ENCODE results near the gene RUNX3. TPM values are rescaled to one million over a fixed set of nuclear protein-coding genes. Genes with fewer than 3 reads are reported as not detected.
"Not testable (repeated sequence)": the region's sequence is repeated elsewhere in the genome, so short reads cannot be mapped to it uniquely, and the experiment has no call there.

Gene RUNX3
- total RNA-seq (2014; rRNA removed; shearing (Covaris generic)) = 1.3 and 3.5 TPM in 2 replicates

DNA sequence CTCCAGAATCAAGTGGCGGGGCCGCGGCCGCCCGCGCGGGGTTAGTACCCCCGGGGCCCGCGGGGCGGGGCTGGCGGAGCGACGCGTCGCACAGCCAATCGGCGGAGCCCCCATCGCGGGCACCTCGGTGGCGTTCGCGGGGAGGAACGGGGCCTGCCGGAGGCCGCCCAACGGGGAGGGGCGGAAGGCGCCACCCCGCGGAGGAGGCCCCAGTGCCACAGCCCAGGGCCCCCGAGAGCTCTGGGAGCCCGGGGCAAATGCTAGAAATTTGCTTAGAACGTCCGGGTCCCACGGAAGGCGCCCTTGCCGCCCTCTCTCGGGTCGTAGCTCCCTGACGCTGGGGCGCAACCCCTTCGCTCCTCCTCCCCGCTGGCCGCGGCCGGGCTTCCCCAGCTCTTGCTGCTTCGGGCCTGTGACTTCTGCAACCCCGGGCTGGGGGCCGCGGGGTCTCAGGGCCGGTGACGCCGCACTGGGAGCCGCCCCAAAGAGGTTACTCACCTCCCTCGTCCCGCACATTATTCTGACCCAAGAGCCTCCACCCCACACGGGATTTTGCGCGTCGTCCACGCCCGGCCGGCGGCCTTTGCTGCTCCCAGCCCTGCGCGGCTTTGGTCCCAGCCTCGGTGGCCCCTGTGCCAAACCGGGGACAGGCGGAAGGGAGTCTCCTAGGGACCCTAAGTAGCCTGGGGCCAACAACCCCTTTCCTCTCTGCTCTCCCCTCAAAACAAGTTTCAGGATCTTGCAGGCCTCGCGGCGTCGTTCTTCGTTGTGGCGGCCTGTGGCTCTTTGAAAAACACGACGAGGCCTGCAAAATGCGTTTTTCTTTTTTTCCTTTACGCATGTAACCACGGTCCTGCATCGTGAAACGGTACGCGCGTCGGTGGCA is at the start of gene RUNX3:
TSS of gene RUNX3 (minus strand) at position 17 of the 886 bp plus-strand sequence. CDS start 408 bp downstream, outside the sequence.
- peak; percentile 98 for DNase-seq
- Histone ChIP-seq H3K4me3 (ENCODE audit: insufficient read depth, low read depth, low read length) (peak within 1 kb of the TSS; percentile 55), H3K36me3 (replicated peaks; ENCODE audit: control insufficient read depth, insufficient read depth, low read length) (no peaks in the 10 kb centered on the region), H3K27me3 (ENCODE audit: control insufficient read depth, insufficient read depth, low read length) (peaks cover 91% of the 10 kb centered on the region)

DNA sequence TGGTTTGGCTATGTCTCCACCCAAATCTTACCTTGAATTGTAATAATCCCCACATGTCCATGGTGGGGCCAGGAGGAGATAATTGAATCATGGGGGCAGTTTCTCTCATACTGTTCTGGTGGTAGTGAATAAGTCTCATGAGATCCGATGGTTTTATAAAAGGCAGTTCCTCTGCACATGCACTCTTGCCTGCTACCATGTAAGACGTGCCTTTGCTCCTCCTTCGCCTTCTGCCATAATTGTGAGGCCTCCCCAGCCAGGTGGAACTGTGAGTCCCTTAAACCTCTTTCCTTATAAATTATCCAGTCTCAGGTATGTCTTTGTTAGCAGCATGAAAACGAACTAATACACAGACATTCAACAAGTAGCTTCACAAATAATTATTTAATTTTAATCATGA is 49.2 kb upstream of the RUNX3 start:
- not testable (repeated sequence) for H3K4me3 ChIP-seq (ENCODE audit: insufficient read depth, low read depth, low read length); H3K27me3 ChIP-seq (ENCODE audit: control insufficient read depth, insufficient read depth, low read length); DNase-seq; H3K36me3 ChIP-seq (replicated peaks; ENCODE audit: control insufficient read depth, insufficient read depth, low read length)

DNA sequence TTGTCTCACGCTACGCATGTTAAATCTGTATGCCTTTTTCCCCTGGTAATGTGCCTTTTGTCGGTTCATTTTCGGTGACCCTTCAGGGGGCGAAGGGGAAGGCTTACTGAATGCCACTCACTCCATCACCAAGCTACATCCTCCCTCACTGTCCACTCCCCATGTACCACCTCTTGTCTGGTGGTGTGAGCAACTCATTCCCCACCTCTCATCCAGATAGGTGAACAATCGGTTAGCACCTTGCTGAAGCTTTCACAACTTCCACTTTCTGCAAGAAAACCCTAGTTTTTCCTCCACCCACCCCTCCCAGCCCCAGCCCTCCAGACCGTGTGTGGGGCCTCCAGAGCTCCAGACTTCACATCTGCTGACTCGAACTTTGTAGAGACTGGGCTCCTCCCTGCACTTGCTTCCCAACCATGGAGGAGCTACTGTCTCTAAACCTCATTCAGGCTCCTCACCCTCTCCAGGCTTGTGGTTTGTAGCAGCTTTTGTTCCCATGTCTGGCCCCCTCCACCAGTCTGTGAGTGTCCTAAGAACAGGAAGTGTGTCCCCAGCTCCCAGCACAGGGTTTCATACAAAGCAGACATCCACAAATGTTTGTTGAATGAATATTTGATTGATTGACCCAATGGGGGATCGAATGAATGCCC is 48.4 kb upstream of the RUNX3 start:
- H3K36me3 ChIP-seq (replicated peaks; ENCODE audit: control insufficient read depth, insufficient read depth, low read length) = no peaks in the 10 kb centered on the region
- H3K27me3 ChIP-seq (ENCODE audit: control insufficient read depth, insufficient read depth, low read length) = no peaks in the 10 kb centered on the region
- H3K4me3 ChIP-seq (ENCODE audit: insufficient read depth, low read depth, low read length) = no peak overlapping the region
- no peak for DNase-seq

DNA sequence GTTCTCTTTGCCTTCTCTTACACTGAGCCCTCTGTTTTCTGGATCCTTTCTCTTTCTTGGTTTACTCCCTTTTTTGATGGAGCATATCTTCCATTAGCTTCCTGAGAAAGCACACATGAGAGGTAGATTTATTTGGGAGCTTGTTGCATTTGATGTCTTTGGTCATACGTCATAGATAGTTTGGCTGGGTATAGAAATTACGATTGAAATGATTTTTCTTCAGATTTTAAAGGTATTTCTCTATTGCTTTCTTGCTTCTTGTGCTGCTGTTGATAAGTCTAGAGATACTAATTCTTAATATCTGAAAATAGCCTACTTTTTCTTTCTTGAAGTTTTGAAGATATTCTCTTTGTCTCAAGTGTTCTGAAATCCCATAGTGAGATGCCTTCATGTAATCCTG is 45.3 kb upstream of the RUNX3 start:
- Histone ChIP-seq H3K4me3 (ENCODE audit: insufficient read depth, low read depth, low read length) (no peak overlapping the region), H3K36me3 (replicated peaks; ENCODE audit: control insufficient read depth, insufficient read depth, low read length) (no peaks in the 10 kb centered on the region), H3K27me3 (ENCODE audit: control insufficient read depth, insufficient read depth, low read length) (no peaks in the 10 kb centered on the region; the same call in 1 of the 2 replicates)
- DNase-seq = no peak

DNA sequence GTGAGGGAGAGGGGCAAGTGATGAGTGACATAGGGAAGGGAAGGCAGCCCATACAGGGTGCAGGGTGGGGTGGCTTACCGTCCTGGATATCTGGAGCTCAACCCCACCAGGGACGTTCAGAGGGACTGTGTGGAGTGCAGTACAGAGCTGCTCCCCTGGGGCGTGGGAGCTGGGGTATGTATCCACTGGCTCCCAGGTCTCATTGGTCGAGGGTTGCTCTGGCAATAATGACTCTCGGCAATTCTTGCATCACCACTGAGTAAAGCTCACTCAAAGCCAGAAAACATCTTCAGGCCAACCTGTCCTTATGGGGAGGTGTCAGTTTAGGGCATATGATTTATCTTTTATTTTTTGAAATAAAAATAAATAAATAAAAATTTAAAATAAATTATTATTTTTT is 43.2 kb upstream of the RUNX3 start:
- no peaks in the 10 kb centered on the region; the same call in 1 of the 2 replicates for H3K27me3 ChIP-seq (ENCODE audit: control insufficient read depth, insufficient read depth, low read length)
- DNase-seq = no peak
- no peak overlapping the region for H3K4me3 ChIP-seq (ENCODE audit: insufficient read depth, low read depth, low read length)
- H3K36me3 ChIP-seq (replicated peaks; ENCODE audit: control insufficient read depth, insufficient read depth, low read length) = no peaks in the 10 kb centered on the region

DNA sequence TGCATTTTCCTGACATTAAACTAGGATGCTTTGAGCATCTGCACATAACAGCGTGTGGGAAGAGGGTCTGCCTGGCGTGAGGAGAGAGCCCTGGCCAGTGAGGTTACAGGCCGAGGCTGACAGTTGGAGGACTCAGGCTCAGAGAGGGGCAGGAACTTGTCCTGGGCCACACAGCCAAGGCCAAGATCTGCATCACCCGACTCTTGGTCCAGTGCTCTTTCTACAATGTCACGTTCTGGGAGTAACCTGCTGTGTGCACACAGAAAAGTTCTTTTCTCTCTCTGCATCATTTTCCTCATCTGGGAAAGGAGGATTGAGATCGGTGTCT is 42.8 kb upstream of the RUNX3 start:
- Histone ChIP-seq H3K4me3 (ENCODE audit: insufficient read depth, low read depth, low read length) (no peak overlapping the region), H3K36me3 (replicated peaks; ENCODE audit: control insufficient read depth, insufficient read depth, low read length) (no peaks in the 10 kb centered on the region), H3K27me3 (ENCODE audit: control insufficient read depth, insufficient read depth, low read length) (no peaks in the 10 kb centered on the region; the same call in 1 of the 2 replicates)
- DNase-seq = no peak

DNA sequence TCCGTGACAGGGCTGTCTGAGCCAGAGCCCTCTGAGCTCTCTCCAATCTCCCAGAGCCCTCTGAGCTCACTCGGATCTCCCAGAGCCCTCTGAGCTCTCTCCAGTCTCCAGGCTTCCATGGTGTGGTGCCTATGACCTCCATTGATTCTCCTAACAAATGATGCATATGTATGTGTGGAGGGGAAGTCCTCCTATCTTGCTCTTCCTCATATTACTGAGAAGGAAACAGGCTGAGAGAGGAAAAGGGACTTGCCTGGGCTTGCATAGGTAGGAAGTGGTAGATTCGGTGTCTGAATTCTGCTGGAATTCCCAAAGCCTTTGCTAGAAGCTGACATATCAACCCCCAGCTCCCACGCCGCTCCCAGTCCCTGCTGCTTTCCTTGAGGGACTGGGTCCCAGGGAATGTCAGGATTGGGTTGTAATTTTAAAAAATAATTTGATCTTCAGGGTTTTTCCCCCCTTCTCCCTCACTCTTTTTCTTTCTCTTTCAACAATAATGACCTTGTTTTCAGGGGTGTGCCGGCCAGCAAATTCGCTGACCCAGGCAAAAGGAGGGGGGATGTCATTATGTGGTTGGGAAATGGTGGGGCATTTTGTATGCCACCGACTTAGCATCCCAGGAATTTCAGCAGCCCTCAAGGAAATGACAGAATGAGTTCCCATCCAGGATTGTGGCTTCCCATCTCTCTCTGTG is 42.3 kb upstream of the RUNX3 start:
- Histone ChIP-seq H3K36me3 (replicated peaks; ENCODE audit: control insufficient read depth, insufficient read depth, low read length) (no peaks in the 10 kb centered on the region), H3K4me3 (ENCODE audit: insufficient read depth, low read depth, low read length) (no peak overlapping the region), H3K27me3 (ENCODE audit: control insufficient read depth, insufficient read depth, low read length) (no peaks in the 10 kb centered on the region; the same call in 1 of the 2 replicates)
- no peak for DNase-seq

DNA sequence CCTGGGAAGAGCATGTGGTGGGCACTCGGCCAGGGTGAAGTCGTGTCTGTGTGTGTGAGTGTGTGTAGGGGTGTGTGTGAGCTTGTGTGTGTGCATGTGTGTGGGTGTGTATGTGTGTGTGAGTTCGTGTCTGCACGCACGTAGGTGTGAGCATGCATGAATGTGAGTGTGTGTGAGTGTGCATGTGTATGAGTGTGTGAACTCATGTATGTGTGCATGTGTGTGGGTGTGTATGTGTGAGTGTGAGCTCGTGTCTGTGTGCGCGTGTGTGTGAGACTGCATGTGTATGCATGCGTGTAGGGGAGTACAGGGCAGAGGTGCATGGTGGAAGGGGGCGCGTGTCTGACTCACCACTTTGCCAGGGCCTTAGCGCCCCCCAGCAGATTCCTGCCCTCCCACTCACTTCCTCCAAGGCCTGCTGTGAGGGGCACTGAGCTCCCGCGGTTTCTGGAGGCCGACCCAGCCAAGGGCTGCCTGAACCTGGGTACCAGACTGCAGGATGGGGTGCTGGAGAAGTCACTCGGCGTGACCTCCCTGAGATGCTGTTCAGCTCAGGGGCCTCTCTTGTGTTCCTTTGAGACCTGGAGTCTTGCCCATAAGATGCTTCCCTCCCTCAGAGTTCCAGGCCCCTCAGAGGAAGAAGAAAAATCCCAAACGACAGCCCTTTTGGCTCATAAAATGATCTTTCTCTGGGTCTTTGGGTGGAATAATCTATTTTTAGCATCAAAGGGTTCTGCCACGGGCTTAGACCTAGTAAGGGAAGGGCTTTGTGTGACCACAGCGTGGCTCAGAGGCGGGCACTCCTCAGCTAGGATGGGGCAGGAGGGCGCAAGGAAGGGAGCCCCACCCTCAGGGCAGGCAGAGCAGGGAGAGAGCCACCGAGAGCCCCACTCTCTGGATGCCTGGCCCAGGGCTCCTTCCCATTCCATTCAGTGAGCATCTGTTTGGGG is 41.1 kb upstream of the RUNX3 start:
- no peak for DNase-seq
- Histone ChIP-seq H3K27me3 (ENCODE audit: control insufficient read depth, insufficient read depth, low read length) (no peaks in the 10 kb centered on the region; the same call in 1 of the 2 replicates), H3K4me3 (ENCODE audit: insufficient read depth, low read depth, low read length) (no peak overlapping the region)

DNA sequence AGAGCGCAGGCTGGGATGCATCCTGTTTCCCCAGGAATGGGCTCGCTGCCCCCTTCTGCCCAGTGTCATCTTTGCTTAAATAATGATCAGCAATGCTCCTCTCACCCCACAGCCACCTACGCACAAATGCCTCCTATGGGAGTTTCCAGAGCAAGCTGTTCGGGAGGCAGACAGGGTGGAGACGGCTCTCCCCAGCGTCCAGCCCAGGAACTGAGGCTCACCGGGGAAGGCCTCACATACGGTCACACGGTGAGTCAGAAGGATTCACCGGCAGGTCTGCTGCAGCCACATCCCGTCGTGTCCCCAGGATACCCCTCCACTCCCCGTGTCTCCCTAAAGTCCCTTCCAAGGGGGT is 40.3 kb upstream of the RUNX3 start:
- peak; percentile 79 for DNase-seq
- Histone ChIP-seq H3K36me3 (replicated peaks; ENCODE audit: control insufficient read depth, insufficient read depth, low read length) (no peaks in the 10 kb centered on the region), H3K27me3 (ENCODE audit: control insufficient read depth, insufficient read depth, low read length) (no peaks in the 10 kb centered on the region; the same call in 1 of the 2 replicates), H3K4me3 (ENCODE audit: insufficient read depth, low read depth, low read length) (no peak overlapping the region)

More for the DNA sequence above, 41.1 kb upstream of the RUNX3 start:
- H3K36me3 ChIP-seq (replicated peaks; ENCODE audit: control insufficient read depth, insufficient read depth, low read length) = no peaks in the 10 kb centered on the region

DNA sequence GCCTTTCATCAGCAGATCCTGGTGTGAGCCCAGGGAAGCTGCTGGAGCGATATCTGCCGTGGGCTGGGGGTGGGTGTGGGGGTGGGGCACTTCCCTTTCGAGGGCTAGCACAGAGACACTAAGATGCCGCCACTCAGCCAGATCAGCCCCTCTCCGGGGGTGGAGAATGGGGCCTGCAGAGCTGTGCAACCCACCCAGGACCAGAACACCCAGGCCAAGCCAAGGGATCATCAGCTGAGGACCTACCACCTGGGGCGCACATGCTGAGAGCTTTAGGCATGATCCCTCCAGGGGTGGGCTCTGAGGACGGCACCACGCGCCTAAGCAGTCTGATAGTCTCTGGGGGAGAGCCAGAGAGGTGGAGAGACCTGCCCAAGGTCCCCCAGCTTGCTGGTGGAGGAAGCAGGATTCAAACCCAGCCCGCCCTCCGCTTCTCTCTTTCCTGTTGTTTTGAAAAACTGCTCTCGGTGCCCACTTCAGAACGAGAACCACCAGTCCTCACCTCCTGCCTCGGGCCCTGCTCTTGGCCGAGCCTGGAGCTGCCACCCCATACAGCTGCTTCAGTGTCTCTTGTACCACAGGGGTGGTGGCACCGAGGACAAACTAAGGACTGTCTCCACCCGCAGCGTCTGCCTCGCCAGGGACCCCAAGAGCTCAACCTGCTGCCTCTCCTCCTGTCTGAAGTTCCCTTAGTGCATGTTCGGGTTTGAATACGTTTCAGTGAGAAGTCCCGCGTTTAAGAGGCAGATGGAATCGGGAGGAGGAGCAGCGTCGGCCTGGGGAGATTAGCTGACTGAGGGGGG is 39.7 kb upstream of the RUNX3 start:
- DNase-seq = peak; percentile 80
- no peaks in the 10 kb centered on the region; the same call in 1 of the 2 replicates for H3K27me3 ChIP-seq (ENCODE audit: control insufficient read depth, insufficient read depth, low read length)
- H3K36me3 ChIP-seq (replicated peaks; ENCODE audit: control insufficient read depth, insufficient read depth, low read length) = no peaks in the 10 kb centered on the region
- H3K4me3 ChIP-seq (ENCODE audit: insufficient read depth, low read depth, low read length) = no peak overlapping the region

DNA sequence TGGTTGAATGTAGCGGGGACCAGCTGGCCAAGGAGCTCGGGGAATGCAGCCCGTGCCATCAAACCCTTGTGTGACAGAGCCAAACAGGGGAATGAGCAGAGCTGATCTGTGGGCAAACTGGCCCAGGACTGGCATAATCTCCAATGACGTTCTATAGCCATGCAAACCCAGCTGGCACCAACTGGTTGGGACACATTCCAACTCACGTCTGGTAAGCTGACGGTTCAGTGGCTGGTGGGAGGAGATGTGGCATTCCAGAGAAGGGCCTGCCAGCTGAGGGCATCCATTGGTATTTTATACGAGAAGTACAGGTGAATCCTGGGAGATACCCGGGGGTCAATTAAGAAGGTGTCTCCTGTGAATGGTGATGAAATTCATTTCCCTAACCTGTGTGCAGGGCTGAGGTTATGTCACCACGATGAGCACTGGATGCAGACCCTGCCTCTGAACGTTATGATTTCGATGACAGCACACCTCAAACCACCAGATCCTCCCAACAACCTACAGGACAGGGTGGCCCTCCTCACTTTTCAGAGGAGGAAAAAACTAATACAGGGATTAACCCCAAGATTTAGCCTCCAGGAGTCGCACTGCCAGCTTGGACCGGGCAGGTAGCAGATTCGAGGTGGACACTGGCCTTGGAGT is 39.0 kb upstream of the RUNX3 start:
- no peak for DNase-seq
- Histone ChIP-seq H3K27me3 (ENCODE audit: control insufficient read depth, insufficient read depth, low read length) (no peaks in the 10 kb centered on the region; the same call in 1 of the 2 replicates), H3K4me3 (ENCODE audit: insufficient read depth, low read depth, low read length) (no peak overlapping the region), H3K36me3 (replicated peaks; ENCODE audit: control insufficient read depth, insufficient read depth, low read length) (no peaks in the 10 kb centered on the region)

DNA sequence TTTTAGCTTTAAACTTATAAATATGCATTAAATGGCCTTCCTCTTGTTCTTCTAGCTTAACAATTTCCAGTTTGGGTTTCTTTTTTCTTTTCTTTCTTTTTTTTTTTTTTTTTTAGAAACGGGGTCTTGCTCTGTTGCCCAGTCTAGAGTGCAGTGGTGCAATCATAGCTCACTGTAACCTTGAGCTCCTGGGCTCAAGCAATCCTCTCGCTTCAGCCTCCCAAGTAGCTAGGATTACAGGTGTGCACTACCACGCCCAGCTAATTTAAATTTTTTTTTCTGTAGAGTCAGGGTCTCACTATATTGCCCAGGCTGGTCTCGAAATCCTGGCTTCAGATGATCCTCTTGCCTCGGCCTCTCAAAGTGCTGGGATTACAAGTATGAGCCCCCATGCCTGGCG is 37.9 kb upstream of the RUNX3 start:
- DNase-seq = no peak
- H3K27me3 ChIP-seq (ENCODE audit: control insufficient read depth, insufficient read depth, low read length) = no peaks in the 10 kb centered on the region; the same call in 1 of the 2 replicates
- H3K4me3 ChIP-seq (ENCODE audit: insufficient read depth, low read depth, low read length) = no peak overlapping the region
- H3K36me3 ChIP-seq (replicated peaks; ENCODE audit: control insufficient read depth, insufficient read depth, low read length) = no peaks in the 10 kb centered on the region

DNA sequence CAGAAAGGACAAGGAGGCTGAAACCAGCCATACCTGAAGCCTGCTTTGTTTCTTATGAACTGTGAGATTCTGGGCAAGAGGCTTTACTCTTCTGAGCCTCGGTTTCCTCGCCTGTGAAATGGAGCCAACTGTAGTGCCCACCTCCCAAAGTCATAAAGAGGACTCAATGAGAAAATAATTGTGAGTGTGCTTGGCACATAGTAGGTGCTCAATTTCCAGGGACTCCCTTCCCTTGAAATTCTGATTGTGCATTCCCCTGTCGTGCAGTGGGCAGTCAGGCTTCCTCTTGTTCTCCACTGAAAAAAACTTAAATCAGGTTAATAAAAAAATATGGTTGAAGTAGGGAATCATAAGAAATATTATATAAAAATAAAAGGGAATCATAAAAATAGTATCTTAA is 37.5 kb upstream of the RUNX3 start:
- no peaks in the 10 kb centered on the region for H3K36me3 ChIP-seq (replicated peaks; ENCODE audit: control insufficient read depth, insufficient read depth, low read length)
- no peak for DNase-seq
- H3K27me3 ChIP-seq (ENCODE audit: control insufficient read depth, insufficient read depth, low read length) = no peaks in the 10 kb centered on the region; the same call in 1 of the 2 replicates
- no peak overlapping the region for H3K4me3 ChIP-seq (ENCODE audit: insufficient read depth, low read depth, low read length)

Measured in H7 (cell line).